GM12891 (cell line): ENCODE measurements around the gene ZNHIT3.

Source experiments
- DNase-seq: peaks from one replicate; pipeline ENCODE4 v3.0.0; 2011; ENCODE audit warnings: low spot score; ENCODE audit not compliant: insufficient read length
- FAIRE-seq: peaks from 2 replicates; lab custom pipeline; 2011; peaks lifted over from hg19 to GRCh38; lab: Jason Lieb, UNC
- PAX5 ChIP-seq: IDR thresholded peaks from 2 replicates; pipeline ENCODE4 v1.6.1; 2011; ENCODE audit warnings: low read length, moderate library complexity, mild to moderate bottlenecking; ENCODE audit not compliant: insufficient read depth, severe bottlenecking
- POLR2A ChIP-seq: IDR thresholded peaks from 2 replicates; pipeline ENCODE4 v1.6.1; 2011; ENCODE audit warnings: low read depth, low read length, control low read depth
- POLR2AphosphoS5 ChIP-seq: IDR thresholded peaks from 2 replicates; pipeline ENCODE4 v1.6.1; 2011; ENCODE audit warnings: low read depth, low read length, control low read depth
- POU2F2 ChIP-seq: IDR thresholded peaks from 2 replicates; pipeline ENCODE4 v1.6.1; 2011; ENCODE audit warnings: low read depth, mild to moderate bottlenecking, control low read depth, low read length, moderate library complexity
- SPI1 ChIP-seq: IDR thresholded peaks from 2 replicates; pipeline ENCODE4 v1.6.1; 2011; ENCODE audit warnings: low read depth, low read length, control low read depth
- TAF1 ChIP-seq: IDR thresholded peaks from 2 replicates; pipeline ENCODE4 v1.6.1; 2011; ENCODE audit warnings: low read depth, low read length, control low read depth

ZNHIT3 gene

DNA sequence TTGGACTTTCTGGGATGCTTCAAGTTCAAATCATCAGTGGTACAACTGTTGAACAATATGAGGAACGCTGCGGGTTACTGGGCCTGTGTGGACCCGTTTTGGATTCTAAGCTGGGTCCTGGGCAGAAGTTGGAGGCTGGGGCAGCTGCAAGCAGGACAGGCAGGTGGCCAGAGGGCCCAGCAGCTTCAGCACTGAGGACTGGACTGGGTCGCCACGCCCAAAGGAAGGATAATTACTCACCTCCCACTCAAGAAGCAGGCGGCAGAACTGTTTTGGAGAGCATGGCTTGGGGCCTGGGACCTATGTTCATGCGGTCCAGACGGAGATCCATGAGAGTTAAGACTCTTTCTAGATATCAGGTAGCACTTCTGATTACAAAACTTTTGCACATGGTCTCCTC is 1.5 kb upstream of the ZNHIT3 start:
- FAIRE-seq (no peak), DNase-seq (no peak)
- TF ChIP-seq POU2F2 (no peak), POLR2A (no peak), SPI1 (no peak), PAX5 (no peak), POLR2AphosphoS5 (no peak)

- no peak for FAIRE-seq
- no peak for DNase-seq
- no peak for TF ChIP-seq SPI1
- TF ChIP-seq POLR2AphosphoS5: no peak
- no peak for TF ChIP-seq POU2F2
- no peak for TF ChIP-seq TAF1
- no peak; the same call in 1 of the 2 replicates for TF ChIP-seq POLR2A
- no peak for TF ChIP-seq PAX5
These were observed 677 bp upstream of the ZNHIT3 start for GRCh38 chr17:36485805-36486203.

DNA sequence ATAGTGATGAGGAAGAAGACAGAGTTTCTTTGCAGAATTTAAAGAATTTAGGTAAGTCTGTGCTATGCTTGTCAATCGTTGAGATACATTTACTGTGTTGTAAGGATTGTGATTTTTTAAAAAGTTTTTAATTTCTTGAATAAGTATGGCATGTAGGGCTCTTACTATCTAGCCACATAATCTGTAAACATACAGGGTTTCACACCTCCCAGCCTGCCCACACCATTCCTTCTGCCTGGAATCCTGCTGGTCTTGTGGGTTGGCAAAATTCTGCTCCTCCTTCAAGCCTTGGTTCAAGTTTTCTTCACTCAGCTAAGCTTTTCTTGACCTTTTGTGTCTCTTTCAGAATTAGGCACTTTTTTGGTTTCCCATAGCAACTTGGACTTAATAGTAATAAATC is 7.5 kb downstream of the ZNHIT3 start:
- TF ChIP-seq TAF1 (no peak), POLR2A (no peak), POU2F2 (no peak), PAX5 (no peak), SPI1 (no peak), POLR2AphosphoS5 (no peak)
- DNase-seq: no peak
- no peak for FAIRE-seq

DNA sequence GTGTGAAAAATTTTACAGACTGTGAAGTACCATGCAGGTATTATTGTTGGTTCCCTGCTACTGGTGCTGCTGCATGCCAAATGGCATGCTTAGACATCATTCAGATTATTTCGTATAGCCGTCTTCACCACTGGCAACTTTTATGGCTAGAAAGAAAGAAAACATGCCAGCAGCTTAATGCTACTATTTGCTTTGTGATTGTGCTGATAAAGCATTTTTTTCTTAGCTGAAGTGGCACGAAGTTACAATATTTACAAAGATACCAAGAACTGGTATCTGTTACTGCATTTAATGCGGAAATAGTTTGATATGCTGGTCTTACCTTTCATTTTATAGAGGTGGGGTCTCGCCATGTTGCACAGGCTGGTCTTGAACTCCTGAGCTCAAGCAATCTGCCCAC is 8.2 kb downstream of the ZNHIT3 start:
- no peak for FAIRE-seq
- TF ChIP-seq POU2F2: no peak
- no peak for TF ChIP-seq POLR2A
- TF ChIP-seq PAX5: no peak
- TF ChIP-seq POLR2AphosphoS5: no peak
- TF ChIP-seq SPI1: no peak

GRCh38 chr17:36495076-36495578 is 8.6 kb downstream of the ZNHIT3 start:
- FAIRE-seq: no peak
- no peak for TF ChIP-seq POLR2A
- no peak for TF ChIP-seq TAF1
- TF ChIP-seq POU2F2: no peak
- no peak for TF ChIP-seq POLR2AphosphoS5
- no peak for TF ChIP-seq SPI1
- TF ChIP-seq PAX5: no peak

More for the DNA sequence above, 8.2 kb downstream of the ZNHIT3 start:
- DNase-seq: no peak

GRCh38 chr17:36496018-36496789 is 9.7 kb downstream of the ZNHIT3 start:
- DNase-seq (no peak), FAIRE-seq (no peak)
- TF ChIP-seq POLR2AphosphoS5: no peak
- TF ChIP-seq PAX5: no peak
- no peak for TF ChIP-seq POU2F2
- no peak for TF ChIP-seq TAF1
- TF ChIP-seq SPI1: no peak
- no peak for TF ChIP-seq POLR2A

More at GRCh38 chr17:36495076-36495578, 8.6 kb downstream of the ZNHIT3 start:
- DNase-seq: no peak

DNA sequence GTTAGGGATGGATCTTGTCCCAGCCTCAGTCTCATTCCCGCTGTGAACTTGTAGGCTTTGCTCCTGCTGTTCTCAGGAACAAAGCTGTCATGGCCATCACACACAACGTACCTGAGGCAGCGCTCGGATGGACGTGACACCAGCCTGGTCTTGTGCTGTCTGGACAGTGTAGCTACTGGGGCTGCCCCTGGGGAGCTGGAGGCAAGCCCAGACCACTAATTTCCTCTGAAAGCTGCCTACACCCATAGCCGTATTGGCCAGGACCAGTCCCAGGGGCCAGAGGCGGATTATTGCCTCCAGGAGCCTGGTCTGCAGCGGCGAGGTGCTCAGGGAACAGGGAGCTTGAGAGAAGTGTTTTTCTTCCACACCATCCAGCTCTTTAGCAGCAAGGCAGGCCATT is 11.7 kb downstream of the ZNHIT3 start:
- DNase-seq: no peak
- no peak for FAIRE-seq
- TF ChIP-seq POU2F2 (no peak), POLR2AphosphoS5 (no peak), SPI1 (no peak), TAF1 (no peak), POLR2A (no peak), PAX5 (no peak)

DNA sequence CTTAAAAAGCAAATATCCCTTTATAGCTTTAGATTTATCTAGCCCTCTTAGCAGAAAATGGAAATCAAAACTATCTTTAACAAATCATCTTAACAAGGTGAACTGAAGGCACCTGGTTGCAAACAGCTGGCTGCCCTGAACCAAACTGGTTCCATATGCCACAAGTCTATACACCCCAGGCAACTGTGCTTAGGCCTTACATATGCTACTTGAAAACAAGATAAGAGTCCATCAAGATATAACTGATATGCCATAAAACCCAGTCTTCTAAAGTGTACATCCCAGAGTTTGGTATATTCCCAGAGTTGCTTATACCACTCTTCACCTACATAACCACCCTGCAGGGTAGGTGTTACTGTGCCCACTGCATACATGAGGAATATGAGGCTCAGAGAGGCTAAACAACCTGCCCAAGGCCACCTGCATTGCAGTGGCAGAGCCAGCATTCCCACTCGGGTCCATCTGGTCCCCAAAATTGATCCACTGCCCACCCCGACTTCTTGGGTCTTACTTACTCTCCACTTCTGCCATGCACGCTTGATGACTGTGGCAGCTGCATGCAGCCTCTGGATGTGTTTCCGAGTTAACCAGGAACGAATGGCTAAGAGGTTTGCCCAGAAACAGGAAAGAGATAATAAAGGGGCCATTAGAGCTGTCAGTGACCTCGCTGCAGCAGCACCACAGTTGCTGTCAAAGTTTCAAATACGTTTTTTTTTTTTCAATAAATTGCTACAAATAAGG is 12.2 kb downstream of the ZNHIT3 start:
- FAIRE-seq (no peak), DNase-seq (no peak)
- peak; percentile 44; the same call in 1 of the 2 replicates for TF ChIP-seq POLR2AphosphoS5
- TF ChIP-seq PAX5: no peak

DNA sequence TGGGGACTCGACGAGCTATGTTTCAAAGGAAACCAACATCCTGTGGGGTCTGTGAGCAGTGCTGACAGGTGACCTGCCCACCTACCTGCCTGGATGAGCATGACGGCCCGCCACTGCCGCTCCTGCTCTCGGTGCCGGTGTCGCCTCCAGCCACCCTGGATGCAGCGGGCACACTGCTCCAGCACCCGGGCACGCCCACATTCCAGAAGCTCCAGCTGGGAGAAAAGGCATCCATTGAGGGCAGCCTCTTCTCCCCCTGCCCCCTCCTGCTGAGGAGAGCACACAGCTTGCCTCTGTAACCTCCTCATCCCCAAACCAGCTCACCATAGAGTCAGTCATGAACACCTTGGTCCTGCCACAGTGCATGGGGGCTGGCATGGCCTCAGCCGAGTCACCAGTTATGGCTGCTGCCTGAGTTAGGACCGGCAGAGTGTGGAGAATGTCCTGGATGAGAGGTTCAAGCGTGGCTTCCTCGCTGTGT is 14.3 kb downstream of the ZNHIT3 start:
- FAIRE-seq (no peak), DNase-seq (no peak)
- TF ChIP-seq POLR2AphosphoS5 (no peak), POU2F2 (no peak), PAX5 (no peak), POLR2A (no peak), TAF1 (no peak), SPI1 (no peak)
